C4-2B (cell line): ENCODE results near the gene MSI2.

Experiments
- CTCF ChIP-seq: fragments of 450-650 bp; conservative IDR thresholded peaks from 2 replicates; pipeline ENCODE4 v1.5.1; 2017; ENCODE audit warnings: mild to moderate bottlenecking
- ZFX ChIP-seq: fragments of 450-650 bp; IDR thresholded peaks from 2 replicates; pipeline ENCODE4 v1.6.1; 2017

GRCh38 chr17:57617218-57617617 is 360.9 kb downstream of the MSI2 start:
- TF ChIP-seq CTCF (no peak), ZFX (no peak)
